ENCODE data around the gene PHF8. TPM values are rescaled to one million over a fixed set of nuclear protein-coding genes. Genes with fewer than 3 reads are reported as not detected.

The PHF8 gene
- total and polyA plus RNA-seq, 9 of the 15 experiments (the other 6 are each of a cell fraction or from before 2014, with no cell fraction given): 2.5 to 25.7 (median 12.1) TPM

DNA sequence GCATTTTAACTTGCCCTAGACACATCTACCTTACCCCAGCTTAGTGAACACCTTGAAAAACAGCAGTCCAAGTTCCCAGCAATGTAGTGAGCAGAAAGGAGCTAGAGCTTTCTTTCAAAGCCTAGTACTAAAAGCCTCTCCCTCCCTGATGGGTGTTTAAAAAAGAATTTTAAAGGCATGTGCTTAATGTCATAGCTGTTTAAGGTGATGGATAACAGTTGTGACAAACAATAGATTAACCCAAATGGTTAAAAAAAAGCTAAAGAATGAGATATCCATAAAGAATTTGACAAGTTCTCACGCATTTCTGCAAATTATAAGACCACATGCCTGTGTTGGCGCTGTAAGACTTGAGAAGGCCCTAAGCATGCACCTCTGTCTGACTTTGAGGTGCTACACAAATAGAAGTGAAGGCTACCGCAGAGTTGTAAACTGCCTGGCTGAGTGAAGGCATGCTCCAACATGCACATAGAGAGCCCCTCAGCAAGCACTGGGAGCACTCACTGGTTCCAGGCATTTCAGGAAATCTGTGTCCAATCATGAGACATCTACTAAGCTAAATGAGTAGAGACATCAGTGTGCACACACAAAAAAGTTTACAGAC lies 94.0 kb downstream of the PHF8 start:
- H3K4me1 ChIP-seq (replicated peaks in 1 of 2; ENCODE audit: control insufficient read depth in 2 of 2, insufficient read depth in 2 of 2, low read length in 2 of 2): no peaks in the 10 kb centered on the region
- in situ Hi-C loops (cut with MboI): no loop called here
- CTCF ChIA-PET (ENCODE audit: low intra/inter-chr PET ratio): no interaction called here
- no peak overlapping the region for H3K4me3 ChIP-seq
- H4K20me1 ChIP-seq (replicated peaks; ENCODE audit: control insufficient read depth, insufficient read depth, low read length): no peaks in the 10 kb centered on the region
- H3K27ac ChIP-seq (ENCODE audit: extremely low read depth, low read depth, low read length): no peak overlapping the region
- no peak overlapping the region for H3K4me2 ChIP-seq (ENCODE audit: insufficient read depth, low read length)
- peaks cover 3% of the 10 kb centered on the region; the same call in 1 of the 3 replicates for H3K36me3 ChIP-seq (ENCODE audit: control insufficient read depth, insufficient read depth, low read length)
- H3K9me1 ChIP-seq (ENCODE audit: control insufficient read depth, insufficient read depth, low read length): no peaks in the 10 kb centered on the region
- DNase-seq (ENCODE audit: extremely low read depth in 1 of 4, low spot score in 3 of 4): no peak
- H2AFZ ChIP-seq (ENCODE audit: low read depth, low read length): no peak overlapping the region
- no TSS peak for BruUV-seq (replicated peaks)
- WGBS (ENCODE audit: insufficient coverage, low coverage, missing lambda C conversion rate): 93% methylated on average over 3 of the region's 3 CpGs
- FAIRE-seq: no peak
- intact Hi-C loops (cut with micrococcal nuclease): no loop called here
- no peaks in the 10 kb centered on the region for H3K9me3 ChIP-seq (replicated peaks; ENCODE audit: control insufficient read depth, insufficient read depth, low read depth, low read length)
- TF ChIP-seq RBM34 (IDR thresholded peaks at IDR 0.05; ENCODE audit: borderline replicate concordance, insufficient read depth, low read length) (no peak), PHB2 (IDR thresholded peaks at IDR 0.05; ENCODE audit: low read depth) (no peak), ARID1B (IDR thresholded peaks at IDR 0.05) (no peak), NR3C1 (CRISPR knock-in tag; IDR thresholded peaks at IDR 0.05) (no peak), PML (IDR thresholded peaks at IDR 0.05; ENCODE audit: low read length) (no peak), SRSF3 (IDR thresholded peaks at IDR 0.05; ENCODE audit: insufficient read depth, low read length) (no peak), ZBTB17 (CRISPR knock-in tag; IDR thresholded peaks at IDR 0.05) (no peak)
- TF ChIP-seq, protein P1, sequence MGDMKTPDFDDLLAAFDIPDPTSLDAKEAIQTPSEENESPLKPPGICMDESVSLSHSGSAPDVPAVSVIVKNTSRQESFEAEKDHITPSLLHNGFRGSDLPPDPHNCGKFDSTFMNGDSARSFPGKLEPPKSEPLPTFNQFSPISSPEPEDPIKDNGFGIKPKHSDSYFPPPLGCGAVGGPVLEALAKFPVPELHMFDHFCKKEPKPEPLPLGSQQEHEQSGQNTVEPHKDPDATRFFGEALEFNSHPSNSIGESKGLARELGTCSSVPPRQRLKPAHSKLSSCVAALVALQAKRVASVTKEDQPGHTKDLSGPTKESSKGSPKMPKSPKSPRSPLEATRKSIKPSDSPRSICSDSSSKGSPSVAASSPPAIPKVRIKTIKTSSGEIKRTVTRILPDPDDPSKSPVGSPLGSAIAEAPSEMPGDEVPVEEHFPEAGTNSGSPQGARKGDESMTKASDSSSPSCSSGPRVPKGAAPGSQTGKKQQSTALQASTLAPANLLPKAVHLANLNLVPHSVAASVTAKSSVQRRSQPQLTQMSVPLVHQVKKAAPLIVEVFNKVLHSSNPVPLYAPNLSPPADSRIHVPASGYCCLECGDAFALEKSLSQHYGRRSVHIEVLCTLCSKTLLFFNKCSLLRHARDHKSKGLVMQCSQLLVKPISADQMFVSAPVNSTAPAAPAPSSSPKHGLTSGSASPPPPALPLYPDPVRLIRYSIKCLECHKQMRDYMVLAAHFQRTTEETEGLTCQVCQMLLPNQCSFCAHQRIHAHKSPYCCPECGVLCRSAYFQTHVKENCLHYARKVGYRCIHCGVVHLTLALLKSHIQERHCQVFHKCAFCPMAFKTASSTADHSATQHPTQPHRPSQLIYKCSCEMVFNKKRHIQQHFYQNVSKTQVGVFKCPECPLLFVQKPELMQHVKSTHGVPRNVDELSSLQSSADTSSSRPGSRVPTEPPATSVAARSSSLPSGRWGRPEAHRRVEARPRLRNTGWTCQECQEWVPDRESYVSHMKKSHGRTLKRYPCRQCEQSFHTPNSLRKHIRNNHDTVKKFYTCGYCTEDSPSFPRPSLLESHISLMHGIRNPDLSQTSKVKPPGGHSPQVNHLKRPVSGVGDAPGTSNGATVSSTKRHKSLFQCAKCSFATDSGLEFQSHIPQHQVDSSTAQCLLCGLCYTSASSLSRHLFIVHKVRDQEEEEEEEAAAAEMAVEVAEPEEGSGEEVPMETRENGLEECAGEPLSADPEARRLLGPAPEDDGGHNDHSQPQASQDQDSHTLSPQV (IDR thresholded peaks at IDR 0.05): no peak
- H3K9ac ChIP-seq (ENCODE audit: insufficient read depth in 1 of 2, low read depth in 2 of 2, low read length in 2 of 2): no peak overlapping the region
- H3K79me2 ChIP-seq (ENCODE audit: control insufficient read depth, insufficient read depth, low read length): no peaks in the 10 kb centered on the region
- no peaks in the 10 kb centered on the region for H3K27me3 ChIP-seq (ENCODE audit: control insufficient read depth in 2 of 2, insufficient read depth in 2 of 2, low read length in 2 of 2)
- POLR2A ChIA-PET: no interaction called here
- ATAC-seq: no peak

Data from K562 (cell line).